ENCODE data around the gene MTX1. TPM values are rescaled to one million over a fixed set of nuclear protein-coding genes. Genes with fewer than 3 reads are reported as not detected.
"Not testable (repeated sequence)": the region's sequence is repeated elsewhere in the genome, so short reads cannot be mapped to it uniquely, and the experiment has no call there.

Gene MTX1
- total RNA-seq = 10 to 100 TPM; 70.4 to 71.1 TPM

- ChIA-PET CTCF (interaction anchor here (0.9 to 2.9 kb wide), 7 partner anchors 10 to 42 kb away, joined by 3 to 28 read pairs (median 10); no protein-coding TSS in a partner anchor), POLR2A (interaction anchor here (1.0 to 4.0 kb wide), 3 partner anchors 12 to 18 kb away, joined by 3 to 25 read pairs (median 5); no protein-coding TSS in a partner anchor)
Observed at GRCh38 chr1:155208541-155209311, at the start of gene MTX1. Gene MTX1, plus strand, starts transcription at chr1:155208695. Its CDS starts 110 bp downstream, at chr1:155208805.

- ChIA-PET CTCF (interaction anchor here (1.0 kb wide), 1 partner anchor 9 kb away, joined by 4 read pairs; no protein-coding TSS in a partner anchor), POLR2A (no interaction called here)
Observed at GRCh38 chr1:155158991-155159390, 49.5 kb upstream of the MTX1 start.

GRCh38 chr1:155160128-155160527 is 48.4 kb upstream of the MTX1 start:
- ChIA-PET POLR2A (no interaction called here), CTCF (no interaction called here)

GRCh38 chr1:155162631-155163030 is 45.9 kb upstream of the MTX1 start:
- CTCF ChIA-PET = interaction anchor here (0.6 to 1.1 kb wide), 4 partner anchors 77 to 530 kb away, joined by 3 read pairs; no protein-coding TSS in a partner anchor
- POLR2A ChIA-PET = not testable (repeated sequence)

- CTCF ChIA-PET = interaction anchor here (0.9 to 1.0 kb wide), 2 partner anchors 13 to 72 kb away, joined by 3 read pairs; no protein-coding TSS in a partner anchor
- POLR2A ChIA-PET = not testable (repeated sequence)
Observed at GRCh38 chr1:155163785-155164184, 44.7 kb upstream of the MTX1 start.

- ChIA-PET CTCF (interaction anchor here (0.9 to 1.3 kb wide), 4 partner anchors 14 to 79 kb away, joined by 3 to 9 read pairs (median 4); no protein-coding TSS in a partner anchor), POLR2A (interaction anchor here (0.6 to 0.9 kb wide), 2 partner anchors 8 to 9 kb away, joined by 3 to 9 read pairs; partner anchors contain the start of genes KRTCAP2 and TRIM46)
Observed at GRCh38 chr1:155164625-155165024, 43.9 kb upstream of the MTX1 start.

GRCh38 chr1:155166051-155166470 is 42.4 kb upstream of the MTX1 start:
- CTCF ChIA-PET = interaction anchor here (0.5 to 10.5 kb wide), 9 partner anchors 18 to 124 kb away, joined by 3 to 94 read pairs (median 4); partner anchors contain the start of genes EFNA1 and SLC50A1

GRCh38 chr1:155166471-155167165 is 41.9 kb upstream of the MTX1 start:
- CTCF ChIA-PET = interaction anchor here (0.5 to 10.5 kb wide), 13 partner anchors 15 to 124 kb away, joined by 3 to 94 read pairs (median 4); partner anchors contain the start of genes EFNA1 and SLC50A1
- POLR2A ChIA-PET = interaction anchor here (1.1 kb wide), 1 partner anchor 75 kb away, joined by 5 read pairs; no protein-coding TSS in a partner anchor

More at GRCh38 chr1:155166051-155166470, 42.4 kb upstream of the MTX1 start:
- POLR2A ChIA-PET = no interaction called here

GRCh38 chr1:155167166-155168104 is 41.1 kb upstream of the MTX1 start:
- ChIA-PET CTCF (interaction anchor here (0.6 to 10.5 kb wide), 26 partner anchors 8 to 420 kb away, joined by 3 to 94 read pairs (median 4); partner anchors contain the start of genes DPM3, EFNA1, EFNA3 and SLC50A1), POLR2A (interaction anchor here (1.1 kb wide), 1 partner anchor 76 kb away, joined by 5 read pairs; no protein-coding TSS in a partner anchor)

GRCh38 chr1:155168105-155168445 is 40.4 kb upstream of the MTX1 start:
- POLR2A ChIA-PET = not testable (repeated sequence)

GRCh38 chr1:155168456-155169210 is 39.9 kb upstream of the MTX1 start:
- CTCF ChIA-PET = interaction anchor here (1.0 to 10.5 kb wide), 18 partner anchors 10 to 690 kb away, joined by 3 to 94 read pairs (median 5); partner anchors contain the start of genes EFNA1 and EFNA3
- POLR2A ChIA-PET = no interaction called here

More at GRCh38 chr1:155168105-155168445, 40.4 kb upstream of the MTX1 start:
- CTCF ChIA-PET = interaction anchor here (0.7 to 10.5 kb wide), 21 partner anchors 9 to 98 kb away, joined by 3 to 94 read pairs (median 5); partner anchors contain the start of genes DPM3, EFNA1, EFNA3 and SLC50A1

- ChIA-PET POLR2A (no interaction called here), CTCF (interaction anchor here (0.7 to 10.5 kb wide), 7 partner anchors 11 to 125 kb away, joined by 3 to 94 read pairs (median 8); no protein-coding TSS in a partner anchor)
Observed at GRCh38 chr1:155169541-155169940, 39.0 kb upstream of the MTX1 start.

GRCh38 chr1:155170101-155170785 is 38.3 kb upstream of the MTX1 start:
- CTCF ChIA-PET = interaction anchor here (0.7 to 10.5 kb wide), 4 partner anchors 40 to 816 kb away, joined by 3 to 94 read pairs (median 75); no protein-coding TSS in a partner anchor
- POLR2A ChIA-PET = no interaction called here

GRCh38 chr1:155170806-155171205 is 37.7 kb upstream of the MTX1 start:
- ChIA-PET CTCF (interaction anchor here (0.7 to 10.5 kb wide), 3 partner anchors 81 to 816 kb away, joined by 3 to 94 read pairs (median 75); no protein-coding TSS in a partner anchor), POLR2A (no interaction called here)

- POLR2A ChIA-PET = interaction anchor here (0.6 to 2.1 kb wide), 4 partner anchors 21 to 87 kb away, joined by 3 to 11 read pairs (median 6); no protein-coding TSS in a partner anchor
- CTCF ChIA-PET = interaction anchor here (0.7 to 10.5 kb wide), 17 partner anchors 15 to 144 kb away, joined by 3 to 94 read pairs (median 5); a partner anchor contains a TSS
Observed at GRCh38 chr1:155171836-155172731, 36.4 kb upstream of the MTX1 start.
